Non-pigmented ciliary epithelial cell (primary cell): ENCODE results near the gene KIAA0232.
"Not testable (repeated sequence)": the region's sequence is repeated elsewhere in the genome, so short reads cannot be mapped to it uniquely, and the experiment has no call there.

Experiments
- DNase-seq: peaks from one replicate; pipeline ENCODE4 v3.0.0-alpha.2; 2010; ENCODE audit warnings: low read depth

The KIAA0232 gene

GRCh38 chr4:6756345-6756744 is 26.2 kb upstream of the KIAA0232 start:
- DNase-seq, result not testable (repeated sequence)

DNA sequence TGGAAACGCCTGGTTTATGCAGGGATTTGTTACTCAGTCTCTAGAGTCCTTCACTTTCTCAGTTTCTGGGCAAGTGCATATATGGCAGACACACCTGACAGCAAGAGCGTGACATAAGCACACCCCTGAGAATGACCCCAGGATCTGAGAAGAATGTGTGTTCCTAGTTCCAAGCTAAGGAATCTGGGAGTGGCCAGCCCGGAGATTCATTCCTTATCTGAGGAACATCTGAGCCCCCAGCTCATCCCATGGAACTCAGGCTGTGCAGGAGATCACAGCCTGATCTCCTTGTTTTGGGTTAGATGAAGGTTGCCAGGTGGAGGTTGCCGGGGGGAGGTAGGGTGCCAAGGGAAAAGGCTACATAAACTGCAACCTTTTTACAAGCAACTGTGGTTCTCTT is 23.8 kb upstream of the KIAA0232 start:
- DNase-seq, result no peak

GRCh38 chr4:6760865-6761264 is 21.7 kb upstream of the KIAA0232 start:
- no peak for DNase-seq

- DNase-seq, result no peak
These were observed 20.6 kb upstream of the KIAA0232 start for GRCh38 chr4:6761649-6762615.

DNA sequence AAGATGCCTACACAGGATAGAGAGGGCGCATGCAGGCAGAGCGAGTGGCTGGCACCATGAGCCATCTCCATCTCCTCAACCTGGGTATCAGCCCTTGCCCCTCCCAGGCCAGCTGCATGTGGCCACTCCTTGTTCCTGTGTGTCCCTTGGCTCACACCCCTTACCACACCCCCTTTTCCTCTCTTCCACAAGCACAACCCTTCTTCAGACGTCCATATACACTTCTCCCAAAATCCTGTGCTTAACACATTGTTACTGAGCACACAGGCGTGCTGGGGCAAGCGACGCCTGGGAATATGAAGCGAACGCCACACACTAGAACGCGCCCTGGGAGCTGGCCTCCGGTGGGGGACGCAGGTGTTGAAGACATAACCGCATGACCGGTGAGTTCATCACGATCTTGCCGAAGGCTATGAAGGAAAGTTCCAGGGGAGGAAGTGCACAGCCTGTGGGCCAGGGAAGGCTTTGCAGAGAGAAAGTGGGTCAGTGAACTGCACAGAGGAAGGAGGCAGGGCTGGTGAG is 19.1 kb upstream of the KIAA0232 start:
- no peak for DNase-seq

GRCh38 chr4:6764976-6765620 is 17.4 kb upstream of the KIAA0232 start:
- DNase-seq, result no peak

DNA sequence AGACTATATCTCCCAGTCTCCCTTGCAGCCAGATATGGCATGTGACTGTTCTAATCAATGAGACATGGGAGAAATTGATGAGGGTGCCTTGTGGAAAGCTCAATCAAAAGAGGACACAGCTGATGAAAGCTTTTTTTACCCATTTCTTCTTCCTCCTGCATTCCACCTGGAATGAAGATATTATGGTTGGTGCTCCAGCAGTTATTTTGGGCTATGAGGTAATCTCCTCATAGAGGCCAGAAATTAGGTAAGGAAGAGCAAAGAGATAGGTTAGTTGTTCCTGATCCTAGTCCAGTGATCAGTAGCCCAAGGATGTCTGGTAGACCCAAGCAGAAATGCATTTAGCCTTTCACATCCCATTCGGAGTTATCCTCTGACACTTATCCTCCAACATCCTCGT is 16.8 kb upstream of the KIAA0232 start:
- no peak for DNase-seq

- no peak for DNase-seq
These were observed 15.2 kb upstream of the KIAA0232 start for GRCh38 chr4:6767386-6767747.

DNA sequence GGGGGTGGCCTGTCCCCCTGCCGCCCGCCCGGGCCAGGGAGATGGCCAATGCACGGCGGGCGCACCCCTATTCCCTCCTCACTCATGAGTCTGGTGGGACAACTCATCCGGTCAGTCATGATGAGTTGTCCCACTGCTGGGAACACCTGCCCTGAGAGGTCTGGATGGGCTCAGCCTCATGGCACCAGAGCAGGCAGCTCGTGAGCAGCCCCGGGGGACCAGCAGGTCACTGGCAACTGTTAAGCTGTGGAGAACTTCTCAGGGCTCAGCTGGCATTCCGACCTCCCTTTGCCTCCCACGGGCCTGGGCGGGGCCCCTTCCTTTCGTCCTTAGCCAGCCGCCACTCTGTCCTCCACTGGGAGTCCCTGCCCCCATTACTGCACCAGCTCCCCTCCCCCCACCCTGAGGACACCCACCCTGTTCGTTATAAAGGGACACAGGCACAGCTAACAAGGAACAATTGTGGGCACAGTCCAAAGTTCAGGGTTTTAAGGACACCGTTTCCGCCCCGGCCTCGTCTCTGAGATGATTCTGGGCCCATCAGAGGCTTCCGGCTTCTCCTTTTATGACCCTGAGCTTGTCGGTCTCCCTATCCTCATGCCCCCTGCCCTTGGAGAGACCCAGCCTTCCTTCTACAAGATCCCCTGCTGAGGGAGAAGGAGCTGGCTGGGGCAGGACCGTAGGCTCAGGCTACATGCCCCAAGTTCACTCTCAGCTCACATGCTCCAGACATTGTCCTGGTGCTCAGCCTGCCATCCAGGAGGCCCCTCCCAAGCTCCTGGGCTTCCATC is 14.6 kb upstream of the KIAA0232 start:
- DNase-seq, result no peak

GRCh38 chr4:6768539-6768905 is 14.0 kb upstream of the KIAA0232 start:
- no peak for DNase-seq

DNA sequence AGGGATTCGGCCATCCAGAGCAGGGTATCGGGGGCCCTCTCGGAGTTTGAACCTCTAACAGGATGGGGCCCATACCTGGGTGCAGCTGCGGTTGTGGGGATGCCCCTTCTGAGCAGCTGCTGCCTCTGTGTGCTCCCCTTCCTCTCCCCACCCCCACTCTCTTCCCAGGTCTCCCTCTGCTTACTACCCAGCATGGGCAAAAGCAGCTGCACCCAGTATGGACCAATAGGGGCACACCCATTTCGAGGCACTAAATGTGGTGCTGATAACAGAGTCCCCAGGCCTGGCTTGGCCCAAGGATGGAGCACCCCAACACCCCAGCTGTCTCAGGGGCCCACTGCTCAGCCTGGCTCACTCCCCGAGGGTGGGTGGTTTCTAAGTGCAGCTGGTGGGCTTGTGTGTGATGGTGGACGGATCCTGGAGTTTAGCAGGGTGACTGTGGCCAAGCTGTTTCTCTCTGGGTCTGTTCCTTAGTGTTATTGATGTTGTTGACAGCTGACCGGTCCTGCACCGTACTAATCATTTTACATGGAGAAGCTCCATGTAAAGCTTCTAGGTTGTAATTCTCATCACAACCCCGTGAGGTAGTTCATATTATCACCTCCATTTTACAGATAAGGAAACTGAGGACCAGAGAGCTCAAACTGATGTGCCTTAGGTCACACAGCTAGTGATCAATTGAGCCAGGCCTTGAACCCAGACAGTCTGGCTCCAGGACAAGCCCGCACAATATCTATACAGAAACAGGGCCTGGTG is 13.1 kb upstream of the KIAA0232 start:
- no peak for DNase-seq

- DNase-seq, result no peak
These were observed 12.5 kb upstream of the KIAA0232 start for GRCh38 chr4:6769989-6770420.

GRCh38 chr4:6770581-6771228 is 11.8 kb upstream of the KIAA0232 start:
- DNase-seq, result no peak

- DNase-seq, result no peak
These were observed 11.3 kb upstream of the KIAA0232 start for GRCh38 chr4:6771229-6771671.

DNA sequence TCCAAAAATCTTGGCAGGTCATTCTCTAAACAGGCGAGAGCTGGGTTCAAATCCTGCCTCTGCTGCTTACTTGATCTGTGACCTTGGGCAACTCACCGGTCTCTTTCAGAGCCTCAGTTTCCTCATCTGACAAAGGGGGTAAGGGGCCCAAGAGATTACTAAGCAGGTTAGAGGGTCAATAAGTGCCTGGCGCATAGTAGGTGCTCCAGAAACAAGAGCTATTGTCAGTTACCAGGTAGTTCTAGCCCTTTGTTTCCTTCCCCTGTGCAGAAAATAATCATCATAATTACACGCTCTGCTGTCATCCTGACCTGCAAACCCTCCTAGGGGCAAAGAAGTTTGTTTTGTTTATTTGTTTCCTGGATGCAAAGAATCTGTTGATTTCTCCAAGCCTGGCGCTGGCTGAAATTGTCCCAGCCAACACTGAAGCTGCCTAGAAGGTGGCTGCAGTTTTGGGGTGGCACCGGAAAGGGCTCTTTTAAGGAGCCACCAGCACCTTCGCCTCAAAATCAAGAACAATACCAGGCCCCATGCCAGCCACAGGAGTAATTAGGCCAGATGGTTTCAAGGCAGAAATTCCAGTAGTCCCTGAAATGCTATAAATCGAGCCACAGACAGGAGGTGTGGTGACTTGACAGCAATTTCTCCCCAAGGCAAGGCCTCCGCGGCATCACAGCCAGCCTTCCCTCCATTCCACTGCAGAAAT is 10.2 kb upstream of the KIAA0232 start:
- no peak for DNase-seq

DNA sequence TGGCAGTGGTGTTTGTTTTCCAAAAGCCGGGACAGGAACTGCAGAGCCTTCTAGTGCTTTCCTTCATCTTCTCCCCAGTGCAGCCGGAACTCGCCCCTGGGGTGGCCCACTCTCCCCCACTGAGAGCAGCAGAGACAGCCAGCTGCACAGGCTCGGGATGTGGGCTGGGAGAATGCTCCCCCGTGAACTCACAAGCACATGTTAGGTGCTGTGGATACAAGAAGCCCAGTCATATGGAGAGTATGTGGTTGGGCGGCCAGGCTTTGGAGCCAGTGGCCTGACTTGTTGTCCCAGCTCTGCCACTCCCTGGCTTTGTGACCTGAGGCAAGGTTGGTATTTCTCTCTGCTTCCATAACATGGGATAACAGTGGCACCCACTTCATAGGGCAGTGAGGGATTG is 9.4 kb upstream of the KIAA0232 start:
- no peak for DNase-seq

GRCh38 chr4:6773616-6774540 is 8.6 kb upstream of the KIAA0232 start:
- DNase-seq, result no peak

DNA sequence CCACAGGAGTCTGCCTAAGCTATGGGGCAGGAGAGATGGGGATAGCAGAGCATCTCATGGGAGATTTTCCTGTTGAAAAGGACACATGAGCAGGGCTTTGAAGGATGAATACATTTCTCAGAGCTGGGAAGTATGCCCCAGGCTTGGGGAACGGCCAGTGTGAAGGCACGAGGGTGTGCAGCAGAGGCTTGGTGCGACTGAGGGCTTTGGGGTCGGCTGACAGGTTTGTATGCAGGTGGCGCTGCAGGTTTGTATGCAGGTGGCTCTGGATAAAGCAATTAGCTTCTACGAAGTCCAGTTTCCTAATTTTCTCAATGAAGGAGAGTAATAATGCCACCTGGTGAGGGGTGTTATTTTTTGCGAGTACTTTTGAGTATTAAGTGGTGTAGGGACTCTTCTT is 6.8 kb upstream of the KIAA0232 start:
- no peak for DNase-seq

DNA sequence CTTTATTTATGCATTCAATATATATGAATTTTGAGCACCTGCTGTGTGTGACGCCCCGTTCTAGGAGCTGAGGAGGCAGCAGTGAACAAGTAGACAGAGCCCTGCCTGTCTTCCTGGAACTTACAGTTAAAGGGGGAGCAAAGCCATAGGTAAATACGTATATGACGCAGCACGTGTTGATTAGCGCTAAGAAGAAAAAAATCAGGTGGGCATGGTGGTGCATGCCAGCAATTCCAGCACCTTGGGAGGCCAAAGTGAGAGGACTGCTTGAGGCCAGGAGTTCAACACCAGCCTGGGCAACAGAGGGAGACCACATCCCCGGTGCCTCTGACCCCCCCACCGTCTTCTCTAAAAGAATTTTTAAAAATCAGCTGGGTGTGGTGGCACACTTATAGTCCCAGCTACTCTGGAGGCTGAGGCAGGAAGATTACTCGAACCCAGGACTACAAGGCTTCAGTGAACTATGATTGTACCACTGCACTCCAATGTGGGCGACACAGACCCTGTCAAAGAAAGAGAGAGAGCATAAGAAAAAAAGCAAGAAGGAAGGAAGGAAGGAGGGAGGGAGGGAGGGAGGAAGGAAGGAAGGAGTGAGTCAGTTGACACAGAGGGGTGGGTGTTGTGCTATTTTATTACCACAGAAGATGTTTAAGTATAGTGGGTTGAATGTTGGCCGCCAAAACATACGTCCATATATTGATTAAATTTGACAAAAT is 5.4 kb upstream of the KIAA0232 start:
- DNase-seq, result no peak
